Measurements from ENCODE around the gene SURF6.
"Not testable (repeated sequence)": the region's sequence is repeated elsewhere in the genome, so short reads cannot be mapped to it uniquely, and the experiment has no call there.

SURF6 gene

DNA sequence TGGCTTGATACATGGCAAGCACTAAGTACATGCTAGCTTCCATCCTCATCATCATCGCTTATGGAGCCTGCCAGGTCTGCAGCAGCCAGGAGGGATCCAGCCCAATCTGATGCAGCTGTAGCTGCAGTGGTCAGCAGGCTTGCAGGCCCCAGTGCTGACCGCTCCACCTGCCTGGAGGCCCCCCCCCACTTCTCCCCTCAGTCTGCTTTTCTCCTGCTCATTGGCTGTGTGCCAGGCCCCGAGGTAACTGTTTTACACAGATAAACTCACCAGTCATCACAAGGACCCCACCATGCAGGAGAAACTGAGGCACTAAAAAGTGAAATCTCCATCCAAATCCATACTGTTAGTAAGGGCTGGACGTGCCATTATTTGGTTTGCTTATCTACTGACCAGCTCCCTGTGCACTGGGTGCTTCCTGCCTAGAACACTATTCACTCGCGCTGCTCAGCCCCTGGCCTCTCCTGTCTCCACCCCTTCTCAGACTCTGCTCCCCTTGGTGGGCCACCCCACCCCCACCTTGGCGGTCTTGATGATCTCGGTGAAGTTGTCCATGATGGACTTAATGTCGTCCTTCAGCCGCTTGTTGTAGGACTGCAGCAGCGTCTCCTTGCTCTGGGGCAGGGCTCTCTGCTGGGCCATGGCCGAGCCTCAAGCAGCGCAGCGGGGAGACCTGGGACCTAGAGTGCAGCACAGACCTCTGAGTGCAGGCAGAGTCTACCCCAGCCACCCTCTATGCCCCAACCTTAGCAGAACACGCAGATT, 10.2 kb upstream of the SURF6 start:
- DNase-seq, result no peak

DNA sequence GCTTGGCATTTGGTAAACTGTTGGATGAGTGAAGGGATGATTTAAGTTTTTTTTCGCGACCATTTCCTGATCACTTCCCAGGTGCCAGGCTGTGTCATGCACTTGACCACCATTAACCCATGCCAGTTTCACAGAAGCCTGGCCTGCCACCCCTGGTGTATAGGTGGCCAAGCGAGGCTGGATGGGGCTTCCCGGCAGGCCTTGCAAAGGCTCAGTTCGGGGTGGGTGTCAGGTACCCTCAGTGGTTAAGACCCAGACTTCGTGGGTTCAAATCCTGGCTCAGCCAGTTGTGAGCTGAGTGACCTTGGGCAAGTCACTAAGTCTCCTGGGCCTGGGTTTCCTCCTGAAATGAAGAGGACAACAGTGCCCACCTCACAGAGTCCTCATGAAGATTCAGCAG, 9.6 kb upstream of the SURF6 start:
- DNase-seq, result no peak

DNA sequence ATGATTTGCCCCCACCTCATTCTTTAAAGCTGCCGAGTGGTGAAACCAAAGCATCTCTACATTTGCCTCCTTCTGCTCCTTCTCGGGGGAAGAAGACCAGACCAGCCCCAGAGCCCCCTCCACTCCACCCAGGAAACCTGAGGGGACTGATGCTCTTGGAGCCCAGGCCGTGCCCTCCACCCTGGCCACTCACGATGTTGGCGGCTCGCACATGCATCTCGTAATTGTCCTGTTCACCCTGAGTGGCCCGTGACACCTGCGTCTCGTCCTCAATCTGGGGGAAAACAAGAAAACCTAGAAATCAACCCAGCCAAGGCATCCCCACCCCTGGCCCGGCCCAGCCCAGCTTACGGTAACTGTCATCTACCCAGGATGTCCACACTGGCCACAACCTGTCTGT, 9.0 kb upstream of the SURF6 start:
- DNase-seq, result no peak

DNA sequence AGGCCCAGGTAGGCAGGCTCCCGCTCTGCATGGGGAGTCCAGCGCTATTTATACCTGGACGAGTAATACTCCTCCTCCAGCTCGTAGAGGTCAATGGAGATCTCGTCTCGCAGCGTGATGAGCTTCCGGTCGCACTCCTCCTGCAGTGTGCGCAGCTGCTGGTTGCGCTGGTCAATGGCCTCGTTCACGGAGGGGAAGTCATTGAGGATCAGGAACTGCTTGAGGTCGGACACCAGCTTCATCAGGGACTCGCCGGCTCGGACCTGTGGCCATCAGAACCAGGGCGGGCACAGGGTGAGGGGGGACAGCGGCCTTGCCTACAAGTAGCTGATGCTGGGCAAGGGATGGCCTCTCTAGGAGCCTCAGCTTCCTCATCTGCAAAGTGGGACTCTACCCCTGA, 8.1 kb upstream of the SURF6 start:
- no peak for DNase-seq

DNA sequence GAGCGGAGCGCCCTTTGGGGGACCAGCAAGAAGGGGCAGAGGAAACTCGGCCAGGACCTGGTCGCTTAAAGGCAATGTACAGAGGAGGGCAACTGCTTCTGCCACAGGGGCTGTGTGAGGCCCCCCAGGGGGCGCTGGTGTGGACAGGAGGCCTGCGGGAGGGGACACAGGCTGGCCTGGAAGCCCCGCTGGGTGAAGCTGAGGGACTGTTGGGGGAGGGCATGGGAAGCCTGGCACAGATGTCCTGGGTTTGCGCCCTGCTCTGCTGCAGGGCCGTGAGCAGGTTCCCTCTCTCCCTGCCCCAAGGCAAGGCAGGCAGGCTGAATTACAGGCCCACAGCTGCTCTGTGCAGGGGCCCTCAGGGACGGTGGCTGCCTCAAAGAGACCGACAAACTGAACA, 6.6 kb upstream of the SURF6 start:
- DNase-seq, result no peak

DNA sequence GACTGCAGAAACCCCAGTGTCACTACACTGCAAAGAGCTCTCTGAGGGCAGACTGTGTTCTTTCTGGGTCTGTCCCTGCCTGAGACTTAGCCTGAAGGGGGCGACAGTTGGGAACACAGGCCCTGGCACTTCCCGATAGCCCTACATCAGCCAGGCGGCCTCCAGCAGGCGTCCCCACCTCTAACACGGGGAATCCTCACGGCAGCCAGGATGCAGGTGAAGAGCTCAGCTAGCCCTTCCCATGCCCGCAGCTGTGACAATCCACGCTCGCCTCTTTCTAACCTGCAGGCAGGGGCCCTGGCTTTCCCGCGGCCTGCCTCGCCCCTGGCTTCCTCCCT, 6.0 kb upstream of the SURF6 start:
- peak; percentile 72 for DNase-seq

DNA sequence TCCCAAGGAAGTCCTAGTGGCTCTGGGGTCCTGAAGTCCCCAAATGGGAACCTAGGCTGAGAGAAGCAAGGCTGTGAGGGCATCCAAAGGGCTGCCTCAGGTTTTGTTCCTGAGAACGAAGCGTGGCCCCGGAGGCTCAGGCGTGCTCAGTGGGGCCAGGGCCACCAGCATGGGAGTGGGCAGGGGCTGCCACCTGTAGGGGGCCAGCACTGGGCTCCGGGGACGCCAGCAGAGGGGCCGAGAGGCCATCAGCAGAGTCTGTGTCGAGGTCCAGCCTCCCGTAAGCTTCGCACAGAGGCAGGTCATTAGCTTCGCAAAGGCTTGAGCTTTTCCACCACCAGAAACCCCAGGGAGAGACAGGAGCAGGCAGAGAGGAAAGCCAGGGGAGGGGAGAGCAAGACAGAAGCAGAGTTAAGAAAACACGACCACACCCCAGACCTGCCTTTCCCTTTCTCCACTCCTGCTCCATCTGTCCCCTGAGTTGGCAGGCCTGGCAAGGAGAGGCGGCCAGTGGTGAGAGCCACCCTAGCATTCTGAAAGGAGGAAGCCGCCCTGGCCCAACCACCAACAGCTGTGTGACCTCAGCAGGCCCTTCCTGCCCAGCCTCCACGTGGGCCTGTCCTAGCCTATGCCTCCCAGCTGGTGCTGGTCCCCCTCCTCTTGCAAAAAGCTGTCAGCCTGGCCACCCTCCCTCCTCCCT, 5.5 kb upstream of the SURF6 start:
- DNase-seq, result no peak

DNA sequence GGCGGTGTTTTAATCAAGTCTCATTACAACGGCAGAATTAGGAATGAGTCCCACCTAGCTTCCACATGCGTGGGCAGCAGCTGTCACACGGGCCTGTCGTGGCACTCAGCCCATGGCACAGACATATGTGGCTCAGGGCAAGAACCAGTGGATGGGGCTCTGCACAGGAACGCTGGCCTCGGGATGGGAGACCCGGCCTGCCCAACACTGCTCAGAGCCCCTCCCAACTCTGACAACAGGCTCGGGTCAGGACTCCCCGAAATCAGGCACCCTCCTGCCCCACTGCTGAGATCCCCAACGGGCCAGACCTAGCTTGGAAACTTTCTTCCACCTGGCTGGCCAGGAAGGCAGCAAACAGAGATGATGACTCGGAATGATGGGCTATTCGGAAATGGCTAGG, 4.9 kb upstream of the SURF6 start:
- no peak for DNase-seq

DNA sequence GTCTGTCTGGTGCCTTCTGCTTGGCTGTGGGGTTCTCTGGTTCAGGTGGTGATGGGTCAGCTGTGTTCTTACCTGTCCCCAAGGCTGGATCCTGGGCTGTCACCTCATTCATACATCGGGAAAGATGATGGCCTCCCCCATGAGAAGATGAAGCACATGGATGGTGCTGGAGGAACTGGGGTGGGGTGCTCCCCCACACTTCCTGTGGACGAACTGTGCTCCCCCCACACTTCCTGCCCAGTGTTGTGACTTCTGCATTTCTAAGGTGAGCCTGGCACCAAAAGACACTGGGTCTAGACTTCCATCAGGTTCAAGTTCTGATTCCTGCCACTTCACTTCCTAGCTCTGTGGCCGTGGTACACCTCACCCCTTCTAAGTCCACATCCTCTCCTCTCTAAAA, 4.3 kb upstream of the SURF6 start:
- no peak for DNase-seq

DNA sequence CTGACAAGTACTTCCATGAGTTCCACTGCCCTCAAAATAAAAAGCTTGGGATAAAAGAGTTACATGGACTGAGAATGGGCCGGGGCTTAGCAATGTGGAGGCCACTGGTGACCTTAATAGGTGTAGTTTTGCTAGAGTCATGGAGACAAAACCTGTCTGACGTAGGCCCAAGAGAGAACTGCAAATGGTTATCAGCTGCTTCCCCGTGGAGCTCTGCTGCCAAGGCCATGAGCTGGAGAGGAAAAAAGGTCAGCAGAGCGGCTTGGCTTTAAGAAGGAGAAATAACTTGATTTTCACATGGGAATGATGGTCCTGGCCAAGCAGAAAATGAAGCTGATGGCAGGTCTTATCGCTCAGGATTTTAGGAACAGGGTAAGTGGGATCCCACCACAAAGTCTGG, 3.7 kb upstream of the SURF6 start:
- DNase-seq, result no peak

DNA sequence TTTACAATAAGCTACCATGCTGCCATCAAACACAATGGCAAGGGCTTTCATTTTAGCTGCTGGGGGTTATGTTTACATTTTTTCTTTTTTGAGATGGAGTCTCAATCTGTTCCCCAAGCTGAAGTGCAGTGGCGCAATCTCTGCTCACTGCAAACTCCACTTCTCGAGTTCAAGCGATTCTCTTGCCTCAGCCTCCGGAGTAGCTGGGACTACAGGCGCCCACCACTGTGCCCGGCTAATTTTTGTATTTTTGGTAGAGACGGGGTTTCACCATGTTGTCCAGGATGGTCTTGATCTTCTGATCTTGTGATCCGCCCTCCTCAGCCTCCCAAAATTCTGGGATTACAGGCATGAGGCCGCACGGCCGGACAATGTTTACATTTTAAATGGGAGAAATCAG, 1.1 kb downstream of the SURF6 start:
- DNase-seq, result not testable (repeated sequence)

DNA sequence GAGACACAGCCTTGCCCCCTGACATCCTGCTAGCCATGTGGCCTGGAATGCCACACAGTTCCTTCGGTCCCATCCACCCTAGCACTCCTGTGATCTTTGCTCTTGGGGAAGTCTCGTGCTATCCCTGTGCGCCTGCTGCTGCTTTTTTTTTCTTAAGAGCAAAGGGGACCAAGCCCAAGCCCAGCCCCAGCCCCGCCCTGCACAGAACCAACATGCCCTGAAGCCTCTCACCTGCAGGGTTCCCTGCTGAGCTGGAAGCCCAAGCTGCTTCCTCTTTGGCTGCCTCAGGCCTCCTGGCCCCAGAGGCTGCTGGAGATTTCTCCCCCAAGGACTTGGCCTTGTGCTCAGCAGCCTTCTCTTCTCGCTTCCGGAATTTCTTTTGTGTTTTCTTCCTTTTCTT, 1.8 kb downstream of the SURF6 start:
- no peak for DNase-seq

DNA sequence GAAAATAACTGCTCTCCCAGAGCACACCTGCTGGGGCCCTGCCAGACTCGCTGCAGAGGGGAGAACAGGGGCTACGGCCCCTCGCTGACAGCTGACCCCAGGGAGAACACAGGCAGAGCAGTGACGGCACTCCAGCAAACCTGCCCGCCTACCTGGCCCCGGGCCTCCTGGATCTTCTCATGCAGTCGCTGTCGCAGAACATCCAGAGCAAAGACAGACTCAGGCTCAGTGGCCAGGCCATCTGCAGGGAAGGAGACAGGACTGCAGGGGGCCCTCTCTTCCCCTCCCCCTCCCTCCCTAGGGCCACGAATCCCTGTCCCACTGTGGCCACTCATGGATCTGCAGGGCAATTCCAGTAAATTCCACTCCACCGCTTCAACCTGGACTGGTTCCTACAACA, 2.4 kb downstream of the SURF6 start:
- DNase-seq, result no peak

DNA sequence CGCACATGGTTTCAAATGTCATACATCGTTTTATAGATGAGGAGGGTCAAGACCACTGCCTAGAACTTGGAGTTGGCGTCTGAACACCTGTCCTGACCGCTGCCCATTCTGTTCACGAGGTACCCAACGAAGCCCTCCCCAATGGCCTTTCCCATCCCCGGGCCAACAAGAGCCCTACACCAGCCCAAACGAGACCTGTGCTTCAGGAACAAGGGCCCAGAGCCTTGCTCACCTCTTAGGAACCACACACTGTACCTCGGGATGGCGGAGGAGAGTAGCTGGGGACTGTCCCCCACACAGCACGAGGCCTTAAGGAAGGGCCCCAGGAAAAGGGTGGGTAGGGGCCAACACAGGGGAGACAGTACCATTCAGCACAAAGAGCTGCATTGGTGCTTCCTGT, 3.0 kb downstream of the SURF6 start:
- no peak for DNase-seq

DNA sequence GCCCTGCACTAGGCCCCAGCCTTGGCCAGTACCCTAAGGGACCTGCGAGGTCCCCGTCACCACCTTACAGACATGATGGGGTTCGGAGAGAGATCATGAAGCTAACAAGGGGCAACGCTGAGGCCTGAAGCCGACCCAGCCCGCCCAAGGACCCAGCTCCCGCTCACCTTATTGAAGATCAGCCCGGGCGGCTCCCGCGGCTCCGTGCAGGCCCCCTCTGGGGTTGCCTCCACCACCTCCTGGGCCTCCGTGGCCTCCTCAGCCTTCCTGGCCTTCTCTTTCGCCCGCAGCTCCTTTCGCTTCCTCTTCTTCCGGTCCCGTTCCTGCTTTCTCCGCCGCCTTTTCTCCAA, 3.6 kb downstream of the SURF6 start:
- no peak for DNase-seq

DNA sequence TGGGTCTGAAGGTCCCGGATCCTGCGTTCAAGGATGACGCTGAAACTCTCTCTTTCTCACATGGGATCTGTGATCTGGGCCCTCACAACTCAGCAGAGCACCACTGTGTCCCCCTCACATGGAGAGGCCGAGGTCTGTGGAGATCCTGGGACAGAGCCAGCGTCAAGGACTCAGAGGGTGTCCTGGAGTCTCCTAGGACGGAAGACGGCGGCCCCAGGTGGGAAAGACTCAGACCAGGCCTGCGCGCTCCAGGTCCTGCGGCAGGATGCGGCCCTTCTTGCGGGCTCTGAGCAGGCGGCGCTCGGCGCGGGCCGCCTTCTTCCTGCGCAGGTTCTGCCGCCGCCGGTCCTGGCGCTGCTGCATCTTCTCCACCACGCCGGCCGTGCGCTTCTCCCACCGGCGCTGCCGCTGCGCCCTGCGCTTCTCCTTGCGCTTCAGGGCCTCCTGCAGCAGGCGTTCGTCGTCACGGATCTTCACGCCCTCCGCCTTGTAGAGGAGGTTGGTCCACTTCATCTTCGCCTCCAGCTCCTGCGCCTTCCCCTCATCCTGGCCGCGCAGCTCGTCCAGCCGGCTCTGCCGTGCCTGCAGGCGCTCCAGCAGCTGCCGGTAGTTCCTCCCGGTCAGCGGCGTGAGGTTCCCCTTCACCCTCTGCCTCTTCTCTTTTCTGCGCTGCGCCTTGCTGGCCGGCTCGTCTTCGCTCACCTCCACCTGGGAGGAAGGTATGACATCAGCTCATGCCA, 4.2 kb downstream of the SURF6 start:
- DNase-seq, result no peak

DNA sequence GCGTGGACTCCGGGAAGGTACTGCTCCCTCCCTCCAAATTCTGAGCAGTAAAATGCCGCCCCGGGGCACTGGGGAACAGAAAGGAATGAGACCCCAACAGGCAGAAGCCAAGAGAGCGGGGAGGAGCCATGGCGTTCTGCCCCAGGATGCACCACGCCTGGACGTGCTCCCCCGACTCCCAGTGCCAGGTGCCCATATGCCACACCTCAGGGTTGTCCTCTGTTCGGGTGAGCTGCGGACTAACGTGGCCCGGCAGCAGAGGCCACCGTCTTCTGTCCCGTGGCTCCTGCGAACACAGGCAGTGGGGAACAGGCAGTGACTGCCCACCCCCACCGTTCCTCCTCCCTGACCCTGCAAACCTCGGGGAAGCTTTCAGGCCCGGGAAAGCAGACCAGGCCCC, 4.8 kb downstream of the SURF6 start:
- DNase-seq, result no peak

DNA sequence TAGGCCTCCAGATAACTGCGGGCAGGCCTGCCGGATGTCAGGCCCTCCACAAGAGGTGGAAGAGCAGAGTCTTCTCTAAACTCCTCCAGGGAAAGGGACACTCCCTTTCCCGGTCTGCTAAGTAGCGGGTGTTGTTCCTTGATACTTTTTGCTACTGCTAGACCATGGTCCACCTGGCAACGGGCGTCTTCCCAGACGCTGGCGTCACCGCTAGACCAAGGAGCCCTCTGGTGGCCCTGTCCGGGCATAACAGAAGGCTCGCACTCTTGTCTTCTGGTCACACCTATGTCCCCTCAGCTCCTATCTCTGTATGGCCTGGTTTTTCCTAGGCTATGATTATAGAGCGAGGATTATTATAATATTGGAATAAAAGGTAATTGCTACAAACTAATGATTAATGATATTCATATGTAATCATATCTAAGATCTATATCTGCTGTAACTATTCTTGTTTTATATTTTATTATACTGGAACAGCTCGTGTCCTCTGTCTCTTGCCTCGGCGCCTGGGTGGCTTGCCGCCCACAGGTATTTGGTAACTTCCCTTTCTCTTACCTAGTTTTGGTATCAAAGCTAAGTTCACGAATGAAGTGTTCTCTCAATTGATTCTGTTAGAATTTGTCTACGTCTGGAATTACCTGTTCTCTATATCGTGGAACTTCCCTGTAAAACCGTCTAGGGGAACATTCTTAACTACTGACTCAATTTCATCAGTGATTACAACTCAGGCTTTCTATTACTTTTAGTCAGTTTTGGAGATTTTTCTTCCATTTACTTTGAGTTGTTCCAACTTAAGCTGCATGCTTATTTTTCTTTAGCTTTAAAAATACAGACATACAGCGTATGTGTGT, 6.5 kb downstream of the SURF6 start:
- not testable (repeated sequence) for DNase-seq

DNA sequence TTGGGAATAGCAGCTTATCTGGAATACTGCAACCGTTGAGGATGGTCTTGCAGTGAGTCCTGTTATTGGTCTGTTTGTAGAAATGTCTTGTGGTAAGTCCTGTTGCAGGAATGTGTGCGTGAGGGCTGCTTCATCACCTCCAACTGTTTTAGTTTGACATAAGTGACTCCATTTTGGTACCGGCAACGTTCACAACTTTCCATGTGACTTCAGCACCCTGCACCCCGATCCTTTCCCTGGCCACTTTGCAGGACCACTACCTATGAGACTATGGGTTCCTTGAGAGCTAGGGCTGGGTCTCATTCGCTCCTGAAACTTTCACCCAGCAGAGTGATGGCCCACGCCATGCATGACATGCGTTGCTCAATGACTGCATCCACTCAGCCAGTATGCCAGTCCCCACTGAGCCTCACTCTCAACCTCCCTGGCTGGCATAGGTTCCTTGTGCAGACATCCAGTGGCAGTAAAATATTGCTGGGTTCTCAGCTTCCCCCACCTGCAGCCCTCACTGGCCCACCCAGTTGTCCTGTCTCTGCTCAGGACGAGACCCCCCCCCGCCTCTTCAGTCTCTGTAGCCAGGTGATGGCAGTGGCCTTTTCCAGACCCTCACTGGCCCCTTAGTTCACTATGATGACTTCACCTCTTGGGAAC, 8.0 kb downstream of the SURF6 start:
- DNase-seq, result no peak

DNA sequence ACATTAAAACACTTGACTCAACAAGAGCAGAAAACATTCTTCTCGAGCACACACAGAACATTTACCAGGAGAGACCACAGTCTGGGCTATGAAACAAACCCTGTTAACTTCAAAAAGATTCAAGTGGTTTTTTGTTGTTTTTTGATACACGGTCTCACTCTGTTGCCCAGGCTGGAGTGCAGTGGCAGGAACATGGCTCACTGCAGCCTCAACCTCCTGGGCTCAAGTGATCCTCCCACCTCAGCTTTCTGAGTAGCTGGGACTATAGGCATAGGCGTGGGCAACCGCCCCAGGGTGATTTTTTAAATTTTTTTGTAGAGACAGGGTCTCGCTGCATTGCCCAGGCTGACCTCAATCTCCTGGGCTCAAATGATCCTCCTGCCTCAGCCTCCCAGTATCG, 9.0 kb downstream of the SURF6 start:
- DNase-seq, result not testable (repeated sequence)

DNA sequence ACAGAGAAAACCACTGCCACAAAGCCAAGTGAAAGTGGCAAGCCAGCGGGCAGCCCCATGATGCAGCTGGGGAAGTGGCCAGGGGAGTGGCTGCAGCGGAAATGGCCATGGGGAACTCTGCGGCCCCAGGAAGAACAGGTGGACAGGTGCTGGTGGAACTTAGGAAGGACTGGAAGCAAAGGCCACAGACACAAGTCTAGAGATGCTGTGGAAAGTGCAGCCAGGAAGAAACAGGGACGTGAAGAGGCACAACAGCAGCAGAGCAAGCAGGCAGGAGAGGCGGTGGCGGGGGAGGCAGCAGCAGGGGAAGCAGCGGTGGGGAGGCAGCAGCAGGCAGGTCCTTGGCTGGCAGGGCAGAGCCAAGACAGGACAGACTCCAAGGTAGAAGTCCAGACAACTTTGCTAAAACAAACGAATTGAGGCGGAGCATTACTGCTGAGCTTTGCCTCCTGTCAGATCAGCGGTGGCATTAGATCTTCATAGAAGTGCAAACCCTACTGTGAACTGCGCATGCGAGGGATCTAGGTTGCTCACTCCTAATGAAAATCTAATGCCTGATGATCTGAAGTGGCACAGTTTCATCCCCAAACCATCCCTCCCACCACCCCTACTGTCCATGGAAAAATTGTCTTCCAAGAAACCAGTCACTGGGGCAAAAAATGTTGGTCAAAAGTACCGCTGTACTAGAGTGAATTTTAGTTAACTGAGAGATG, 11.8 kb downstream of the SURF6 start:
- no peak for DNase-seq

DNA sequence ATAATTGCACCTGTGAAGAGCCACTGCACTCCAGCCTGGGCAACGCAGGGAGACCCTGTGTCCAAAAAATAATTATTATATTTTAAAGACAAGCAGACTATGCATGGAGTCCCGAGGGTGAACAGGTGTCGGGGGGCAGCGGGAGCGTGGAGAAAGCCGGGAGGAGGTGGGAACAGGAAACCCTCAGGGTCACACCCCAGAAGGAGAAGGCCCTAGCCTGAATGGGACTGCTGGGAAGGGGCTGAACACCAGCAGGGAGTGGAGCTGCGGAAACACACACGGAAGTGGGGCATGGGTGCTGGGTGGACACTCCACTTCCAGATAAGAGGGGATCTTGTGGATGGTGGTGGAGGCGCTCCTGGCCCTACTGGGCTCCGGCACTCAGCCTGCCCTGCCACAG, 12.8 kb downstream of the SURF6 start:
- DNase-seq, result no peak

All from islet precursor cell (in vitro differentiated cells).